ENCODE data around the gene RGS13.

- TF ChIP-seq BACH1 (IDR thresholded peaks at IDR 0.05; ENCODE audit: borderline replicate concordance), result no peak
- no peak for TF ChIP-seq SPI1 (IDR thresholded peaks at IDR 0.05; ENCODE audit: borderline replicate concordance, insufficient read depth, low read depth, low read length)
- TF ChIP-seq, protein P1, sequence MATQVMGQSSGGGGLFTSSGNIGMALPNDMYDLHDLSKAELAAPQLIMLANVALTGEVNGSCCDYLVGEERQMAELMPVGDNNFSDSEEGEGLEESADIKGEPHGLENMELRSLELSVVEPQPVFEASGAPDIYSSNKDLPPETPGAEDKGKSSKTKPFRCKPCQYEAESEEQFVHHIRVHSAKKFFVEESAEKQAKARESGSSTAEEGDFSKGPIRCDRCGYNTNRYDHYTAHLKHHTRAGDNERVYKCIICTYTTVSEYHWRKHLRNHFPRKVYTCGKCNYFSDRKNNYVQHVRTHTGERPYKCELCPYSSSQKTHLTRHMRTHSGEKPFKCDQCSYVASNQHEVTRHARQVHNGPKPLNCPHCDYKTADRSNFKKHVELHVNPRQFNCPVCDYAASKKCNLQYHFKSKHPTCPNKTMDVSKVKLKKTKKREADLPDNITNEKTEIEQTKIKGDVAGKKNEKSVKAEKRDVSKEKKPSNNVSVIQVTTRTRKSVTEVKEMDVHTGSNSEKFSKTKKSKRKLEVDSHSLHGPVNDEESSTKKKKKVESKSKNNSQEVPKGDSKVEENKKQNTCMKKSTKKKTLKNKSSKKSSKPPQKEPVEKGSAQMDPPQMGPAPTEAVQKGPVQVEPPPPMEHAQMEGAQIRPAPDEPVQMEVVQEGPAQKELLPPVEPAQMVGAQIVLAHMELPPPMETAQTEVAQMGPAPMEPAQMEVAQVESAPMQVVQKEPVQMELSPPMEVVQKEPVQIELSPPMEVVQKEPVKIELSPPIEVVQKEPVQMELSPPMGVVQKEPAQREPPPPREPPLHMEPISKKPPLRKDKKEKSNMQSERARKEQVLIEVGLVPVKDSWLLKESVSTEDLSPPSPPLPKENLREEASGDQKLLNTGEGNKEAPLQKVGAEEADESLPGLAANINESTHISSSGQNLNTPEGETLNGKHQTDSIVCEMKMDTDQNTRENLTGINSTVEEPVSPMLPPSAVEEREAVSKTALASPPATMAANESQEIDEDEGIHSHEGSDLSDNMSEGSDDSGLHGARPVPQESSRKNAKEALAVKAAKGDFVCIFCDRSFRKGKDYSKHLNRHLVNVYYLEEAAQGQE (IDR thresholded peaks at IDR 0.05; ENCODE audit: low read depth, low read length), result no peak
- TF ChIP-seq, protein P2, sequence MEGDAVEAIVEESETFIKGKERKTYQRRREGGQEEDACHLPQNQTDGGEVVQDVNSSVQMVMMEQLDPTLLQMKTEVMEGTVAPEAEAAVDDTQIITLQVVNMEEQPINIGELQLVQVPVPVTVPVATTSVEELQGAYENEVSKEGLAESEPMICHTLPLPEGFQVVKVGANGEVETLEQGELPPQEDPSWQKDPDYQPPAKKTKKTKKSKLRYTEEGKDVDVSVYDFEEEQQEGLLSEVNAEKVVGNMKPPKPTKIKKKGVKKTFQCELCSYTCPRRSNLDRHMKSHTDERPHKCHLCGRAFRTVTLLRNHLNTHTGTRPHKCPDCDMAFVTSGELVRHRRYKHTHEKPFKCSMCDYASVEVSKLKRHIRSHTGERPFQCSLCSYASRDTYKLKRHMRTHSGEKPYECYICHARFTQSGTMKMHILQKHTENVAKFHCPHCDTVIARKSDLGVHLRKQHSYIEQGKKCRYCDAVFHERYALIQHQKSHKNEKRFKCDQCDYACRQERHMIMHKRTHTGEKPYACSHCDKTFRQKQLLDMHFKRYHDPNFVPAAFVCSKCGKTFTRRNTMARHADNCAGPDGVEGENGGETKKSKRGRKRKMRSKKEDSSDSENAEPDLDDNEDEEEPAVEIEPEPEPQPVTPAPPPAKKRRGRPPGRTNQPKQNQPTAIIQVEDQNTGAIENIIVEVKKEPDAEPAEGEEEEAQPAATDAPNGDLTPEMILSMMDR (IDR thresholded peaks at IDR 0.05 in 2 of 3, conservative IDR thresholded peaks at IDR 0.05 in 1 of 3; ENCODE audit: control insufficient read depth in 2 of 3, extremely low read depth in 1 of 3, insufficient read depth in 1 of 3, low read depth in 3 of 3, low read length in 3 of 3), result no peak
- no peak for TF ChIP-seq CHD1 (IDR thresholded peaks at IDR 0.05; ENCODE audit: low read depth, low read length)
- TF ChIP-seq RAD21 (IDR thresholded peaks at IDR 0.05; ENCODE audit: insufficient read depth, low read depth, low read length), result no peak
Observed at GRCh38 chr1:192602757-192603156, 33.2 kb upstream of the RGS13 start.
